Measurements from ENCODE around the gene BFSP2. TPM values are rescaled to one million over a fixed set of nuclear protein-coding genes. Genes with fewer than 3 reads are reported as not detected.
"Not testable (repeated sequence)": the region's sequence is repeated elsewhere in the genome, so short reads cannot be mapped to it uniquely, and the experiment has no call there.

BFSP2 gene
- total RNA-seq, 2 donors from 2014 or later = not detected

GRCh38 chr3:133515127-133515526, 115.3 kb downstream of the BFSP2 start:
- Histone ChIP-seq H3K4me3 (no peak overlapping the region), H3K36me3 (no peaks in the 10 kb centered on the region), H3K27me3 (replicated peaks; ENCODE audit: insufficient read depth) (no peaks in the 10 kb centered on the region), H3K27ac (no peak overlapping the region), H3K9me3 (no peaks in the 10 kb centered on the region), H3K4me1 (ENCODE audit: control insufficient read depth in 1 of 2, low read depth in 2 of 2) (no peaks in the 10 kb centered on the region)
- ATAC-seq (ENCODE audit: insufficient number of reproducible peaks, low FRiP score, low read depth) (no peak), DNase-seq (ENCODE audit: low spot score) (no peak)
- TF ChIP-seq CTCF (IDR thresholded peaks at IDR 0.05) = no peak

GRCh38 chr3:133520286-133520685, 120.4 kb downstream of the BFSP2 start:
- no peaks in the 10 kb centered on the region for H3K9me3 ChIP-seq
- no peak overlapping the region for H3K4me3 ChIP-seq
- H3K27me3 ChIP-seq (replicated peaks; ENCODE audit: insufficient read depth) = no peaks in the 10 kb centered on the region
- no peak for DNase-seq (ENCODE audit: low spot score)
- H3K27ac ChIP-seq = no peak overlapping the region
- H3K36me3 ChIP-seq = no peaks in the 10 kb centered on the region
- no peak for TF ChIP-seq CTCF (IDR thresholded peaks at IDR 0.05)
- ATAC-seq (ENCODE audit: insufficient number of reproducible peaks, low FRiP score, low read depth) = no peak
- no peaks in the 10 kb centered on the region for H3K4me1 ChIP-seq (ENCODE audit: control insufficient read depth in 1 of 2, low read depth in 2 of 2)

- H3K27ac ChIP-seq; H3K4me1 ChIP-seq (ENCODE audit: control insufficient read depth in 1 of 2, low read depth in 2 of 2); DNase-seq (ENCODE audit: low spot score); H3K9me3 ChIP-seq; ATAC-seq (ENCODE audit: insufficient number of reproducible peaks, low FRiP score, low read depth); H3K27me3 ChIP-seq (replicated peaks; ENCODE audit: insufficient read depth); H3K4me3 ChIP-seq; H3K36me3 ChIP-seq: not testable (repeated sequence)
Observed at GRCh38 chr3:133520938-133521337, 121.1 kb downstream of the BFSP2 start.

- DNase-seq (ENCODE audit: low spot score) = no peak
- H3K36me3 ChIP-seq = no peaks in the 10 kb centered on the region
- no peak for ATAC-seq (ENCODE audit: insufficient number of reproducible peaks, low FRiP score, low read depth)
- no peak overlapping the region for H3K4me3 ChIP-seq
- H3K4me1 ChIP-seq (ENCODE audit: control insufficient read depth in 1 of 2, low read depth in 2 of 2) = no peaks in the 10 kb centered on the region
- H3K27ac ChIP-seq = no peak overlapping the region
- TF ChIP-seq CTCF (IDR thresholded peaks at IDR 0.05) = no peak
- no peaks in the 10 kb centered on the region for H3K27me3 ChIP-seq (replicated peaks; ENCODE audit: insufficient read depth)
- H3K9me3 ChIP-seq = no peaks in the 10 kb centered on the region
Observed at GRCh38 chr3:133521946-133522345, 122.1 kb downstream of the BFSP2 start.

- not testable (repeated sequence) for DNase-seq (ENCODE audit: low spot score); ATAC-seq (ENCODE audit: insufficient number of reproducible peaks, low FRiP score, low read depth)
Observed at GRCh38 chr3:133523758-133524157, 123.9 kb downstream of the BFSP2 start.

More at GRCh38 chr3:133523758-133524157, 123.9 kb downstream of the BFSP2 start:
- H3K36me3 ChIP-seq; H3K4me1 ChIP-seq (ENCODE audit: control insufficient read depth in 1 of 2, low read depth in 2 of 2); H3K9me3 ChIP-seq; H3K27me3 ChIP-seq (replicated peaks; ENCODE audit: insufficient read depth); H3K4me3 ChIP-seq; H3K27ac ChIP-seq: not testable (repeated sequence)

Other genes starting within 250 kb of the BFSP2 start
- 100 to 1,000 TPM in 1 of 2 donors, 10 to 100 TPM in 1; 86.5 to 190 TPM for gene CDV3, start 173.6 kb downstream of the BFSP2 start, total RNA-seq

Measured in thoracic aorta (tissue), 2 donors.